Body of pancreas (tissue), 4 donors: ENCODE results near the gene REPIN1. TPM values are rescaled to one million over a fixed set of nuclear protein-coding genes. Genes with fewer than 3 reads are reported as not detected.
A peak's percentile ranks its signal among the peaks of the same experiment; 100 is the strongest.

Experiments
- ATAC-seq: fragments of 150-250 bp; one replicate; pipeline ENCODE4 v1.9.1; 2016
- DNase-seq, 4 donors: peaks; one replicate each; pipeline ENCODE4 v3.0.0-alpha.2; 2019
- H3K27ac ChIP-seq, 4 donors: fragments of 200-600 bp; sonication (generic); 1 replicate in 3 of 4; 2 replicates in 1 of 4; pipeline versions ENCODE4 v1.5.1 to v1.6.1; 2016 to 2019; ENCODE audit warnings: mild to moderate bottlenecking in 1 of 4, mixed read lengths in 1 of 4, moderate library complexity in 1 of 4
- H3K27me3 ChIP-seq, 2 donors: fragments of 200-600 bp; sonication (generic); one replicate each; pipeline ENCODE4 v1.6.0; 2016; ENCODE audit warnings: mild to moderate bottlenecking in 1 of 2
- H3K36me3 ChIP-seq, 2 donors: fragments of 200-600 bp; sonication (generic); replicated peaks in 1 of 2; 2 replicates each; pipeline ENCODE4 v1.5.1; 2016; ENCODE audit warnings: low read depth in 2 of 2; ENCODE audit not compliant: insufficient read depth in 1 of 2
- H3K4me1 ChIP-seq: fragments of 200-600 bp; sonication (generic); one replicate; pipeline ENCODE4 v1.6.0; 2016
- H3K4me3 ChIP-seq, 2 donors: fragments of 200-600 bp; sonication (generic); 1 replicate in 1 of 2; 2 replicates in 1 of 2; pipeline ENCODE4 v1.5.1; 2016 to 2019
- H3K9me3 ChIP-seq, 3 donors: fragments of 200-600 bp; sonication (generic); 1 replicate in 2 of 3; 2 replicates in 1 of 3; pipeline ENCODE4 v1.5.1; 2016
- CTCF ChIP-seq, 7 experiments: fragments of 450-650 bp in 4 of 7; fragments of 200-600 bp in 3 of 7; sonication (generic) in 3 of 7; IDR thresholded peaks; one replicate each; pipeline ENCODE4 v1.5.1; 2016 to 2019; ENCODE audit warnings: antibody characterized with exemption in 7 of 7
- POLR2A ChIP-seq, 3 donors: fragments of 450-650 bp; IDR thresholded peaks; one replicate each; pipeline ENCODE4 v1.6.1; 2016; ENCODE audit warnings: antibody characterized with exemption in 3 of 3, mild to moderate bottlenecking in 2 of 3
- WGBS, 2 donors: methylation state at CpG; one replicate each; pipeline ENCODE4 v1.1.5; 2017; 5-methylcytosine and 5-hydroxymethylcytosine counted together
- intact Hi-C: fragments of 100-400 bp; cut with DNase I; formaldehyde crosslinking; loops from one replicate; pipeline ENCODE4 v1.15.1; 2023
- total RNA-seq, 2 donors: library from RNA; depleted of rRNA; stranded (reverse); fragments of >200 nt; gene quantifications; one replicate each; pipeline ENCODE4 v1.1.0, GENCODE V29; 2016

The REPIN1 gene
- total RNA-seq, 2 donors from 2014 or later = 77.0 to 117 TPM

- Histone ChIP-seq H3K9me3 (no peaks in the 10 kb centered on the region), H3K36me3 (peaks cover 0 to 2% of the 10 kb centered on the region in 2 donors), H3K27me3 (no peaks in the 10 kb centered on the region), H3K27ac (no peak overlapping the region), H3K4me3 (no peak overlapping the region), H3K4me1 (peaks cover 80% of the 10 kb centered on the region)
- intact Hi-C loops = no loop called here
- DNase-seq = no peak
- 86 to 91% methylated on average over 5 of the region's 5 CpGs for WGBS, 2 donors
- ATAC-seq = no peak
- TF ChIP-seq POLR2A (IDR thresholded peaks at IDR 0.05) (no peak), CTCF (IDR thresholded peaks at IDR 0.05) (no peak)
Measured at GRCh38 chr7:150374472-150374871, 5.8 kb downstream of the REPIN1 start.

DNA sequence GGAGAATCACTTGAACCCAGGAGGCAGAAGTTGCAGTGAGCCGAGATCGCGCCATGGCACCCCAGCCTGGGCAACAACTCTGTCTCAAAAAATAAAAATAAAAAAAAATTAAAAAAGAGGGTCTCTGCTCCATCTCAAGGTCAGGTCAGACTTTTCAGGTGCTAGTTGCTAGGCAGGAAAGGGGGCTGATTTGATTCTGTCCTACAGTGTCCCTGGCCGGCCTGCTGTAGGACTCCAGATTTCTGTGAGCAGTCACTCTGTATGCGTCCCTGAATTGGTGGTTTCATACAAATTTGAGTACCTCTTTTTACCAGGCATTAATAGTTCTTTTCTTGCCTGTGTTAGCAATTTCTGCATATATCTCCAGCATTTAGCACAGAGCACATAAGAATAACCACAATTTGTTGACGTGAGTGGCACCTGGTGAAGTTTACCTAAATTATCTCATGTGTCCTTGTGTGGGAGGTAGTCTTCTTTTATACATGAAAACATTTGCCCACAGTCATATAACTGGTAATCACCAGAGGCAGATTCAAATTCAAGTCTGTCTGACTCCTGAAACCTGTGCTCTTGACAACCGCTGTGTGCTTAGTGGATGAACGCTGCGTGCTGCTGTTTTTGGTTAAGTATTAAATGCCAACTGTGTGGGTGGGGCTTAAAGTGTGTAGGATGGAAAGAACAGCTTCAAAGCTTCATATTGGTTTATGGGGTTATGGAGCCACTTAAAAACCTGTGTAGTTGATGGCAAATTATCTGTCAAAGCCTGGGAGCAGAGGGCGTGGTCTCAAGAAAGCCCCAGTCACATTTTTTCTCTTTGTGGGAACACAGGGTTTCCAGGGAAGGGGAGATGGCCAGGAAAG, 7.3 kb downstream of the REPIN1 start:
- Histone ChIP-seq H3K27me3 (no peaks in the 10 kb centered on the region), H3K4me3 (no peak overlapping the region), H3K27ac (peak overlapping the region in 2 of 4 donors; percentile 97 to 98), H3K9me3 (no peaks in the 10 kb centered on the region), H3K4me1 (peaks cover 78% of the 10 kb centered on the region), H3K36me3 (peaks cover 0 to 2% of the 10 kb centered on the region in 2 donors)
- DNase-seq (no peak), ATAC-seq (no peak)
- WGBS, 2 donors = 66 to 67% methylated on average over 10 of the region's 10 CpGs
- no peak for TF ChIP-seq CTCF (IDR thresholded peaks at IDR 0.05)
- no peak for TF ChIP-seq POLR2A (IDR thresholded peaks at IDR 0.05)
- intact Hi-C loops = no loop called here

- TF ChIP-seq POLR2A (IDR thresholded peaks at IDR 0.05) (no peak), CTCF (IDR thresholded peaks at IDR 0.05) (no peak)
- DNase-seq (no peak), ATAC-seq (no peak)
- 68 to 70% methylated on average over 6 of the region's 6 CpGs for WGBS, 2 donors
- Histone ChIP-seq H3K4me3 (no peak overlapping the region), H3K9me3 (no peaks in the 10 kb centered on the region), H3K27ac (peak overlapping the region in 2 of 4 donors; percentile 97 to 98), H3K4me1 (peaks cover 75% of the 10 kb centered on the region), H3K36me3 (peaks cover 0 to 2% of the 10 kb centered on the region in 2 donors), H3K27me3 (no peaks in the 10 kb centered on the region)
- intact Hi-C loops = no loop called here
Measured at GRCh38 chr7:150376560-150376959, 7.9 kb downstream of the REPIN1 start.

DNA sequence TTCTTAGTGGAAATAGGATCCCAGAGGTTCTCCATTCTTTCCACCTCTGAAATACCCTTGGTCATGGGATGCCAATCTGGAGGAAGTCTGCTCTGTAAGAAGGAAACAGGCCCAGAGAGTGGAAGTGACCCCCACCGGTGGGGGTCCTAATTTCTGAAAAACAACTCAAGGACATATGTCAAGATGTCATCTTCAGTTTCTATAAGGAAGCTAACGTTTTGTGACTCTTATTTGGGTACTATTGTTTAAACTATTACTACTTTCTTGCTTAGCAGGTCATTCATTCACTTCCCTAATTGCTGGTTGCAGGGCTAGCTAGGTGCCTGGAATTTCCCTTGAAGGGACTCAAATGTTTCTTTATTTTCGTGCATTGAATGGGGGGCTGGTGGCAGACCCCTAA, 8.6 kb downstream of the REPIN1 start:
- intact Hi-C loops = no loop called here
- H3K36me3 ChIP-seq = peaks cover 0 to 2% of the 10 kb centered on the region in 2 donors
- TF ChIP-seq CTCF (IDR thresholded peaks at IDR 0.05) (no peak), POLR2A (IDR thresholded peaks at IDR 0.05) (no peak)
- peak overlapping the region in 3 of 4 donors; percentile 93 to 98 (median 97) for H3K27ac ChIP-seq
- ATAC-seq (no peak), DNase-seq (no peak)
- peaks cover 73% of the 10 kb centered on the region for H3K4me1 ChIP-seq
- H3K4me3 ChIP-seq = no peak overlapping the region
- no peaks in the 10 kb centered on the region for H3K27me3 ChIP-seq
- WGBS, 2 donors = 22 to 35% methylated on average over 3 of the region's 3 CpGs
- H3K9me3 ChIP-seq = no peaks in the 10 kb centered on the region
